Caco-2 (cell line): Measurements from ENCODE around the gene ADGRL3. TPM values are rescaled to one million over a fixed set of nuclear protein-coding genes. Genes with fewer than 3 reads are reported as not detected.

Experiments used
- BruUV-seq: library from RNA; stranded (reverse); fragments of 400-500 nt; replicated peaks from 2 replicates; lab custom pipeline; 2021; lab: Mats Ljungman, UMichigan
- CTCF ChIA-PET: fragments of 300-600 bp; sonication (Branson Sonifier 250); formaldehyde crosslinking; loops from one replicate; lab custom pipeline; 2022; ENCODE audit warnings: antibody characterized with exemption; lab: Charles Lee
- POLR2A ChIA-PET: fragments of 300-600 bp; sonication (Branson Sonifier 250); formaldehyde crosslinking; loops from one replicate; lab custom pipeline; 2022; ENCODE audit warnings: antibody characterized with exemption; lab: Charles Lee
- DNase-seq, 2 experiments: peaks; one replicate each; pipeline versions ENCODE4 v3.0.0 to v3.0.0-alpha.2; 2020 to 2022
- H3K27me3 ChIP-seq: replicated peaks from 2 replicates; pipeline ENCODE4 v1.6.0; 2011; ENCODE audit warnings: low read length; ENCODE audit not compliant: control insufficient read depth, insufficient read depth
- H3K36me3 ChIP-seq: 2 replicates; pipeline ENCODE4 v1.5.1; 2011; ENCODE audit warnings: low read length; ENCODE audit not compliant: control insufficient read depth, insufficient read depth
- H3K4me1 ChIP-seq: fragments of 250-450 bp; sonication (Bioruptor Pico); 2 replicates; pipeline ENCODE4 v1.5.1; 2020; ENCODE audit warnings: mild to moderate bottlenecking
- H3K4me3 ChIP-seq: 2 replicates; pipeline ENCODE4 v1.5.1; 2011; ENCODE audit warnings: low read depth, mild to moderate bottlenecking, control low read depth, low read length
- H3K9me3 ChIP-seq: fragments of 250-450 bp; sonication (Bioruptor Pico); 2 replicates; pipeline ENCODE4 v1.5.1; 2020; ENCODE audit warnings: mild to moderate bottlenecking, moderate library complexity
- H3K27ac Mint-ChIP-seq: one replicate; pipeline ENCODE4 v1.8.0; 2022; ENCODE audit warnings: mixed read lengths; ENCODE audit not compliant: unreplicated experiment
- H3K27me3 Mint-ChIP-seq: one replicate; pipeline ENCODE4 v1.8.0; 2022; ENCODE audit warnings: mixed read lengths; ENCODE audit not compliant: insufficient read depth, unreplicated experiment
- H3K36me3 Mint-ChIP-seq: one replicate; pipeline ENCODE4 v1.8.0; 2022; ENCODE audit warnings: mild to moderate bottlenecking, mixed read lengths; ENCODE audit not compliant: insufficient read depth, unreplicated experiment
- H3K4me1 Mint-ChIP-seq: one replicate; pipeline ENCODE4 v1.8.0; 2022; ENCODE audit warnings: low read depth, mixed read lengths; ENCODE audit not compliant: unreplicated experiment
- H3K4me3 Mint-ChIP-seq: one replicate; pipeline ENCODE4 v1.8.0; 2022; ENCODE audit warnings: mild to moderate bottlenecking, moderate library complexity, mixed read lengths; ENCODE audit not compliant: unreplicated experiment
- H3K9me3 Mint-ChIP-seq: one replicate; pipeline ENCODE4 v1.8.0; 2022; ENCODE audit warnings: mixed read lengths; ENCODE audit not compliant: unreplicated experiment
- intact Hi-C: fragments of 100-400 bp; cut with micrococcal nuclease; formaldehyde crosslinking; loops from one replicate; pipeline ENCODE4 v1.10.0; 2022; ENCODE audit not compliant: unreplicated experiment
- total RNA-seq: library from RNA; stranded (reverse); gene quantifications from 2 replicates; pipeline ENCODE4 v1.2.3, GENCODE V29; 2022
- TF ChIP-seq, protein P1 (sequence below), 2 experiments: fragments of 200-600 bp in 1 of 2; IDR thresholded peaks; 1 replicate in 1 of 2; 2 replicates in 1 of 2; pipeline versions ENCODE4 v1.5.1 to v1.8.0; 2011 to 2022; ENCODE audit warnings: antibody characterized with exemption in 1 of 2, control low read depth in 1 of 2, inconsistent platforms in 1 of 2, low read depth in 1 of 2, low read length in 1 of 2, mild to moderate bottlenecking in 1 of 2, moderate library complexity in 1 of 2; ENCODE audit not compliant: insufficient read depth in 1 of 2, severe bottlenecking in 1 of 2, unreplicated experiment in 1 of 2

ADGRL3 gene
- total RNA-seq, 1 experiment from 2014 or later: 1.5 TPM

DNA sequence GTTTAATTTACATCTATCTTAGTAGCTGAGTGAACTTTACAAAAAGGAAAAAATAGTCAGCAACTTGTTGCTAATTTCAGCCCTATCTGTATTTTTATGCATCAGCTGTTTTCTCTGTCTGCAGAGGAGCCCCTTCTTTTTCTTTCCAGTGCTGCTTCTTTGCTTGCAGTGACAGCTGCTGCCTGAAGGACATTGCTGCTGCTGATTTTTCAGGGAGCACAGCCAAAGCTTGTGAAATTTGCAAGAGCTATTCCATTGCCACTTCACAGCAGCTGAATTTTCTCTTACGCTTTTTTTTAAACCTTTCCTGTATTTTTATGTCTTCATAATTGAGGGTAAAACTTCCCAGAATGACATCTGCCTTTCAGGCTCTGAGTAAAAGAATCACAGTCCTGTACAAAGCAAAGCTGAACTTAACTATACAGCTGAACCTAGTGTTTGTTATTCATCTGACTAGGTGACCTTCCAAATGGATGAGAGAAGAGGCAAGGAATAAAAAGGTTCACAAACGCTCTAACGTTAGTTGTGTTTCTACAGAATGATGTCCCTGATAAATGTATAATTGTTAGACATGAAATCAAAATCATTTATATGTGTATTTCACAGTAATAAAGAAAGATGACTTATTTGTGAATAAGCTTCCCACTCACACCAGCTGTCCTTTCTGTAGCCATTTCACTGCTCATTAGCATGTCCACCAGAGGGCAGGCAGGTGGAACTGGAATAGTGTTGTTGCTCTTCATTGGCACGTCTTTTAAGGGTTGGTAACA lies 541.4 kb downstream of the ADGRL3 start:
- POLR2A ChIA-PET: no interaction called here
- H3K27me3 ChIP-seq: no peaks in the 10 kb centered on the region
- CTCF ChIA-PET: interaction anchor here (1.0 kb wide), 1 partner anchor 121 kb away, joined by 3 read pairs; no protein-coding TSS in a partner anchor
- Mint-ChIP-seq H3K27me3 (no peaks in the 10 kb centered on the region), H3K9me3 (no peaks in the 10 kb centered on the region), H3K36me3 (no peaks in the 10 kb centered on the region), H3K4me1 (no peaks in the 10 kb centered on the region), H3K27ac (no peak overlapping the region), H3K4me3 (no peak overlapping the region)
- intact Hi-C loops: loop anchor here (2.0 kb wide), 1 partner anchor 967 kb away; no protein-coding TSS in a partner anchor
- BruUV-seq: no TSS peak
- H3K36me3 ChIP-seq: no peaks in the 10 kb centered on the region
- DNase-seq: peak in 1 of 2 experiments; percentile 29
- TF ChIP-seq, protein P1, sequence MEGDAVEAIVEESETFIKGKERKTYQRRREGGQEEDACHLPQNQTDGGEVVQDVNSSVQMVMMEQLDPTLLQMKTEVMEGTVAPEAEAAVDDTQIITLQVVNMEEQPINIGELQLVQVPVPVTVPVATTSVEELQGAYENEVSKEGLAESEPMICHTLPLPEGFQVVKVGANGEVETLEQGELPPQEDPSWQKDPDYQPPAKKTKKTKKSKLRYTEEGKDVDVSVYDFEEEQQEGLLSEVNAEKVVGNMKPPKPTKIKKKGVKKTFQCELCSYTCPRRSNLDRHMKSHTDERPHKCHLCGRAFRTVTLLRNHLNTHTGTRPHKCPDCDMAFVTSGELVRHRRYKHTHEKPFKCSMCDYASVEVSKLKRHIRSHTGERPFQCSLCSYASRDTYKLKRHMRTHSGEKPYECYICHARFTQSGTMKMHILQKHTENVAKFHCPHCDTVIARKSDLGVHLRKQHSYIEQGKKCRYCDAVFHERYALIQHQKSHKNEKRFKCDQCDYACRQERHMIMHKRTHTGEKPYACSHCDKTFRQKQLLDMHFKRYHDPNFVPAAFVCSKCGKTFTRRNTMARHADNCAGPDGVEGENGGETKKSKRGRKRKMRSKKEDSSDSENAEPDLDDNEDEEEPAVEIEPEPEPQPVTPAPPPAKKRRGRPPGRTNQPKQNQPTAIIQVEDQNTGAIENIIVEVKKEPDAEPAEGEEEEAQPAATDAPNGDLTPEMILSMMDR (IDR thresholded peaks at IDR 0.05; ENCODE audit: insufficient read depth in 1 of 2, low read depth in 1 of 2, low read length in 1 of 2, severe bottlenecking in 1 of 2, unreplicated experiment in 1 of 2): peak in 1 of 2 experiments; percentile 36
- H3K4me3 ChIP-seq: no peak overlapping the region
- H3K9me3 ChIP-seq: no peaks in the 10 kb centered on the region
- no peaks in the 10 kb centered on the region for H3K4me1 ChIP-seq

DNA sequence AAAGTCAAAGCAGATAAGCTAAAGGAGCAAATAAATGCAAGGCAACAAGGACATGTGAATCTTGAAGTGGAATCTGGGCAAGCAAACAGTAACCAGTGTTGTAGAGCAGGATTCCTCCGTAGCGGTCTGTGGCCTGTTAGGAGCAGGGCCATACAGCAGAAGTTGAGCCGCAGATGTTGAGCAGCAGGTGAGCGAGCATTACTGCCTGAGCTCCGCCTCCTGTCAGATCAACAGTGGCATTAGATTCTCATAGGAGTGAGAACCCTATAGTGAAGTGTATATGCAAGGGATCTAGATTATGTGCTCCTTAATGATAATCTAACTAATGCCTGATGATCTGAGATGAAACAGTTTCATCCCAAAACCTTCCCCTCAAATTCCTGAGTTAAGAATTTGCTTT lies 550.7 kb downstream of the ADGRL3 start:
- H3K36me3 Mint-ChIP-seq: no peaks in the 10 kb centered on the region
- intact Hi-C loops: no loop called here
- no peaks in the 10 kb centered on the region for H3K9me3 ChIP-seq
- BruUV-seq: no TSS peak
- TF ChIP-seq, protein P1 (IDR thresholded peaks at IDR 0.05; ENCODE audit: insufficient read depth in 1 of 2, low read depth in 1 of 2, low read length in 1 of 2, severe bottlenecking in 1 of 2, unreplicated experiment in 1 of 2): no peak
- CTCF ChIA-PET: no interaction called here
- no peaks in the 10 kb centered on the region for H3K27me3 ChIP-seq
- H3K27me3 Mint-ChIP-seq: no peaks in the 10 kb centered on the region
- no peaks in the 10 kb centered on the region for H3K4me1 ChIP-seq
- no peak overlapping the region for H3K4me3 ChIP-seq
- H3K4me3 Mint-ChIP-seq: no peak overlapping the region
- POLR2A ChIA-PET: no interaction called here
- no peaks in the 10 kb centered on the region for H3K36me3 ChIP-seq
- H3K27ac Mint-ChIP-seq: no peak overlapping the region
- no peaks in the 10 kb centered on the region for H3K4me1 Mint-ChIP-seq
- H3K9me3 Mint-ChIP-seq: no peaks in the 10 kb centered on the region
- no peak for DNase-seq

DNA sequence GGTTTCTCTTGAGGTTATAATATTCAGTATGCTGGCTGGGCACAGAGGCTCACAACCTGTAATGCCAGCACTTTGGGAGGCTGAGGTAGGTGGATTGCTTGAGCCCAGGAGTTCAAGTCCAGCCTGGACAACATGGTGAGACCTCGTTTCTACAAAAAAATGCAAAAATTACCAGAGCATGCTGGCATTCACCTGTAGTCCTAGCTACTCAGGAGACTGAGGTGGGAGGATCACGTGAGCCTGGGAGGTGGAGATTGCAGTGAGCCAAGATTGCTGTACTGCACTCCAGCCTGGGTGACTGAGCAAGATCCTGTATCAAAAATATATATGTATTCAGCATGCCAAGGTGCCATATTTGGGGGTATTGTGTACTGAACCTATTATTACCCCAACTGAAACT lies 552.5 kb downstream of the ADGRL3 start:
- H3K4me3 Mint-ChIP-seq: no peak overlapping the region
- TF ChIP-seq, protein P1 (IDR thresholded peaks at IDR 0.05; ENCODE audit: insufficient read depth in 1 of 2, low read depth in 1 of 2, low read length in 1 of 2, severe bottlenecking in 1 of 2, unreplicated experiment in 1 of 2): no peak
- no peaks in the 10 kb centered on the region for H3K27me3 ChIP-seq
- no peaks in the 10 kb centered on the region for H3K36me3 ChIP-seq
- no peaks in the 10 kb centered on the region for H3K4me1 Mint-ChIP-seq
- H3K9me3 ChIP-seq: no peaks in the 10 kb centered on the region
- CTCF ChIA-PET: no interaction called here
- intact Hi-C loops: no loop called here
- DNase-seq: no peak
- no peaks in the 10 kb centered on the region for H3K36me3 Mint-ChIP-seq
- POLR2A ChIA-PET: no interaction called here
- H3K27me3 Mint-ChIP-seq: no peaks in the 10 kb centered on the region
- no peaks in the 10 kb centered on the region for H3K9me3 Mint-ChIP-seq
- BruUV-seq: no TSS peak
- no peak overlapping the region for H3K4me3 ChIP-seq
- H3K27ac Mint-ChIP-seq: no peak overlapping the region
- H3K4me1 ChIP-seq: no peaks in the 10 kb centered on the region
